Gastroesophageal sphincter (tissue), 3 donors: ENCODE results near the gene CFAP61.

ENCODE experiments used
- CTCF ChIP-seq, 4 experiments: fragments of 200-600 bp in 2 of 4; fragments of 450-650 bp in 2 of 4; sonication (generic) in 1 of 4; IDR thresholded peaks; one replicate each; pipeline ENCODE4 v1.5.1; 2017 to 2019; ENCODE audit warnings: antibody characterized with exemption in 4 of 4, mild to moderate bottlenecking in 2 of 4, moderate library complexity in 2 of 4
- POLR2A ChIP-seq, 2 donors: fragments of 450-650 bp; IDR thresholded peaks; one replicate each; pipeline ENCODE4 v1.6.1; 2017; ENCODE audit warnings: antibody characterized with exemption in 2 of 2, mild to moderate bottlenecking in 2 of 2, moderate library complexity in 1 of 2

DNA sequence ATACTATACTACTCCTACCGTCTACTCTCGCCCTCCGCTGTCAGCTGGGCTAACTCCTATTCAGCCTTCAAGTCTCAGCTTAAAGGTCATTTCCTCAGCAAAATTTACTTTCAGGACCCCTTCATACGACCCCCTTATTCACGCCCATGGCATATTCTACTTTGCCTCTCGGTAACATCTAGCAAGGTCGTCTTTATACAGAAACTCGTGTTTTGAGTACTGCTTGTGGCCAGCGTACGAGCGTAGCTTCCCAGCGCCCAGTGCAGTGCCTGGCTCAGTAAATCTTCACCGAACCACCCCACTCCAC, 612 bp upstream of the CFAP61 start:
- TF ChIP-seq CTCF (IDR thresholded peaks at IDR 0.05) (no peak), POLR2A (IDR thresholded peaks at IDR 0.05) (no peak)
